Loucy (cell line): ENCODE results near the gene HBB.

ENCODE experiments used
- H2AFZ ChIP-seq: fragments of 200-600 bp; sonication (generic); 2 replicates; pipeline ENCODE4 v1.6.0; 2016; ENCODE audit warnings: antibody characterized with exemption, mild to moderate bottlenecking, low read length, moderate library complexity
- H3F3A ChIP-seq: fragments of 200-600 bp; 2 replicates; pipeline ENCODE4 v1.6.0; 2016; ENCODE audit warnings: antibody characterized with exemption, low read depth, mild to moderate bottlenecking
- H3K27me3 ChIP-seq: fragments of 200-600 bp; sonication (generic); 2 replicates; pipeline ENCODE4 v1.6.1; 2014; ENCODE audit warnings: low read length, mild to moderate bottlenecking; ENCODE audit not compliant: insufficient read depth, poor library complexity, severe bottlenecking
- H3K36me3 ChIP-seq: fragments of 200-600 bp; sonication (generic); 2 replicates; pipeline ENCODE4 v1.6.1; 2016; ENCODE audit warnings: low read length; ENCODE audit not compliant: insufficient read depth
- H3K4me1 ChIP-seq: fragments of 200-600 bp; sonication (generic); 2 replicates; pipeline ENCODE4 v1.5.1; 2014; ENCODE audit warnings: low read length, mild to moderate bottlenecking; ENCODE audit not compliant: insufficient read depth, poor library complexity, severe bottlenecking
- H3K4me2 ChIP-seq: fragments of 200-600 bp; sonication (generic); 2 replicates; pipeline ENCODE4 v1.6.0; 2014; ENCODE audit warnings: antibody characterized with exemption, low read length, low read depth, mild to moderate bottlenecking; ENCODE audit not compliant: poor library complexity, severe bottlenecking
- H3K4me3 ChIP-seq: fragments of 200-600 bp; sonication (generic); 2 replicates; pipeline ENCODE4 v1.5.1; 2014; ENCODE audit warnings: low read length, mild to moderate bottlenecking, mixed read lengths; ENCODE audit not compliant: poor library complexity, severe bottlenecking
- H3K79me2 ChIP-seq: fragments of 200-600 bp; sonication (generic); 2 replicates; pipeline ENCODE4 v1.6.1; 2014; ENCODE audit warnings: low read length; ENCODE audit not compliant: insufficient read depth
- H3K9ac ChIP-seq: fragments of 200-600 bp; sonication (generic); 2 replicates; pipeline ENCODE4 v1.6.0; 2014; ENCODE audit warnings: mild to moderate bottlenecking, low read depth, low read length, moderate library complexity; ENCODE audit not compliant: poor library complexity, severe bottlenecking
- H3K9me2 ChIP-seq: fragments of 200-600 bp; sonication (generic); replicated peaks from 2 replicates; pipeline ENCODE4 v1.6.1; 2016; ENCODE audit warnings: low read depth, low read length, mixed read lengths
- H3K9me3 ChIP-seq: fragments of 200-600 bp; sonication (generic); 2 replicates; pipeline ENCODE4 v1.6.1; 2014; ENCODE audit warnings: mild to moderate bottlenecking, antibody characterized with exemption, low read length, low read depth; ENCODE audit not compliant: insufficient read depth
- H4K20me1 ChIP-seq: fragments of 200-600 bp; sonication (generic); 2 replicates; pipeline ENCODE4 v1.6.0; 2014; ENCODE audit warnings: antibody characterized with exemption, low read length, mild to moderate bottlenecking; ENCODE audit not compliant: insufficient read depth, poor library complexity, severe bottlenecking
- EZH2phosphoT487 ChIP-seq: fragments of 200-600 bp; IDR thresholded peaks from 2 replicates; pipeline ENCODE4 v1.6.1; 2018; ENCODE audit warnings: antibody characterized with exemption, mild to moderate bottlenecking, moderate library complexity, borderline replicate concordance
- TF ChIP-seq, protein P1 (sequence below): fragments of 200-600 bp; sonication (generic); conservative IDR thresholded peaks from 2 replicates; pipeline ENCODE4 v1.5.1; 2014; ENCODE audit warnings: mild to moderate bottlenecking, antibody characterized with exemption, low read length

Gene HBB

DNA sequence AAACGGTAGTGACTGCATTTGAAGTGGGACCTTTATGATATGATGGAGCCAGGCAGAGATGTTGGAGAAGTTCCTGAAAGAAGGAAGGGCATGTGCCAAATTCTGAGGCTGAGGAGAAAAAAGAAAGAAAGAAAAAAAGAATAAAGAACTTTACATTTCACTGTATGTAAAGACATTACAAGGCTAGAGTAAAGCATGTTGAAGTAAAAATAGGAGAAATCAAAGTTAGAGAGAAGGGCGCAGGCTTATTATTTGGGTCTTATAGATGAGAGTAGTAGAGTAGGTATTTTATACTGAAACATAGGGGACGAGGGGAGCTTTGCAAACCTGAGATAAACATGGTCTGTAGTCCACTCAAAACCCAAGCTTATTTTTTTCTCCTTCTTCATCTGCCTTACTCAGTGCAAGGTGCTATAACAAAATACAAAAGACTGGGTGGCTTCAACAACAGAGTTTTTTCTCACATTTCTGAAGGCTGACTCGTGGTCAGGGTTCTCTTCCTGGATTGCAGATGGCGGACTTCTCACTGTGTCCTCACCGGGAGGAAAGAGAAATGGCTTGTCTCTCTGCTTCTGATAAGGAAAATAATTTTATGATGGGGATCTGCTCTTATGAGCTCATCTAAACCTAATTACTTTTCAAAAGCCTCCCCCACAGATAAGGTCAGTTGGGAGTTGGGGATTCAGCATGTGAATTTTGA lies 20.1 kb upstream of the HBB start:
- H3K4me1 ChIP-seq, result peaks cover 5% of the 10 kb centered on the region
- H3K9me3 ChIP-seq, result no peaks in the 10 kb centered on the region
- no peaks in the 10 kb centered on the region for H3K27me3 ChIP-seq
- H4K20me1 ChIP-seq, result no peaks in the 10 kb centered on the region
- no peak overlapping the region for H2AFZ ChIP-seq
- no peaks in the 10 kb centered on the region for H3K9me2 ChIP-seq
- H3K79me2 ChIP-seq, result no peaks in the 10 kb centered on the region
- H3K36me3 ChIP-seq, result no peaks in the 10 kb centered on the region
- TF ChIP-seq EZH2phosphoT487, result no peak
- TF ChIP-seq, protein P1, sequence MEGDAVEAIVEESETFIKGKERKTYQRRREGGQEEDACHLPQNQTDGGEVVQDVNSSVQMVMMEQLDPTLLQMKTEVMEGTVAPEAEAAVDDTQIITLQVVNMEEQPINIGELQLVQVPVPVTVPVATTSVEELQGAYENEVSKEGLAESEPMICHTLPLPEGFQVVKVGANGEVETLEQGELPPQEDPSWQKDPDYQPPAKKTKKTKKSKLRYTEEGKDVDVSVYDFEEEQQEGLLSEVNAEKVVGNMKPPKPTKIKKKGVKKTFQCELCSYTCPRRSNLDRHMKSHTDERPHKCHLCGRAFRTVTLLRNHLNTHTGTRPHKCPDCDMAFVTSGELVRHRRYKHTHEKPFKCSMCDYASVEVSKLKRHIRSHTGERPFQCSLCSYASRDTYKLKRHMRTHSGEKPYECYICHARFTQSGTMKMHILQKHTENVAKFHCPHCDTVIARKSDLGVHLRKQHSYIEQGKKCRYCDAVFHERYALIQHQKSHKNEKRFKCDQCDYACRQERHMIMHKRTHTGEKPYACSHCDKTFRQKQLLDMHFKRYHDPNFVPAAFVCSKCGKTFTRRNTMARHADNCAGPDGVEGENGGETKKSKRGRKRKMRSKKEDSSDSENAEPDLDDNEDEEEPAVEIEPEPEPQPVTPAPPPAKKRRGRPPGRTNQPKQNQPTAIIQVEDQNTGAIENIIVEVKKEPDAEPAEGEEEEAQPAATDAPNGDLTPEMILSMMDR, result no peak
- H3K9ac ChIP-seq, result no peak overlapping the region
- no peaks in the 10 kb centered on the region for H3F3A ChIP-seq
- H3K4me3 ChIP-seq, result no peak overlapping the region
- H3K4me2 ChIP-seq, result no peak overlapping the region

DNA sequence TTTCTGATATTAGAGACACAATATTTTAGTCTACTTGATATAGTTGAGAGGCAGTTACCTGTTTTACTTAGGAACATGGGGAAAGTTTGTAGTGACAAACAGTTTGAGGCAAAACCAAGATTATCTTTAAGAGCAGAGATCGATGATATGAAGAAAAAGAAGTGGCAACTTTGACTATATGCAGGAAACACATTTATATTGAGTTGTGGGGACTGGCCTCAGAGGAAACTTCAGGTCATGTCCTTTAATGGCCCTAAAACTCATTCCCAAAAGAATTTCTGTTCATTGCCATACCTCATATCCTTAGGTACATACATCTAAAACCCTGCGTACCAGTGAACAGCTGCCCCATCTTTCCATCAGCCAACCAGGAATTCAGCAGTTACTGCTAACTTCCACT lies 18.3 kb upstream of the HBB start:
- no peak overlapping the region for H2AFZ ChIP-seq
- no peaks in the 10 kb centered on the region for H4K20me1 ChIP-seq
- H3K36me3 ChIP-seq, result no peaks in the 10 kb centered on the region
- H3K4me2 ChIP-seq, result no peak overlapping the region
- no peak overlapping the region for H3K4me3 ChIP-seq
- TF ChIP-seq, protein P1, result no peak
- H3K27me3 ChIP-seq, result no peaks in the 10 kb centered on the region
- H3K79me2 ChIP-seq, result no peaks in the 10 kb centered on the region
- no peak overlapping the region for H3K9ac ChIP-seq
- H3K4me1 ChIP-seq, result peaks cover 5% of the 10 kb centered on the region
- H3F3A ChIP-seq, result no peaks in the 10 kb centered on the region
- H3K9me3 ChIP-seq, result no peaks in the 10 kb centered on the region
- no peaks in the 10 kb centered on the region for H3K9me2 ChIP-seq

- Histone ChIP-seq H3K36me3 (no peaks in the 10 kb centered on the region), H3K4me3 (no peak overlapping the region), H3F3A (no peaks in the 10 kb centered on the region), H3K79me2 (no peaks in the 10 kb centered on the region), H3K9ac (no peak overlapping the region), H3K4me1 (peaks cover 5% of the 10 kb centered on the region), H2AFZ (0 out of 2 replicates have a peak overlapping the region, but pooled peaks have one; percentile 11), H3K27me3 (no peaks in the 10 kb centered on the region), H3K9me2 (no peaks in the 10 kb centered on the region), H4K20me1 (no peaks in the 10 kb centered on the region), H3K4me2 (no peak overlapping the region), H3K9me3 (no peaks in the 10 kb centered on the region)
- TF ChIP-seq, protein P1, result no peak
- TF ChIP-seq EZH2phosphoT487, result no peak
These were observed 16.9 kb upstream of the HBB start for GRCh38 chr11:5243816-5244180.
